Right lobe of liver (tissue), 4 donors: ENCODE results near the gene MB21D2.

Experiments
- CTCF ChIP-seq, 4 donors: fragments of 200-600 bp in 3 of 4; fragments of 450-650 bp in 1 of 4; IDR thresholded peaks; one replicate each; pipeline versions ENCODE4 v1.5.1 to v1.8.0; 2016 to 2022; ENCODE audit warnings: antibody characterized with exemption in 4 of 4, mild to moderate bottlenecking in 2 of 4
- POLR2A ChIP-seq: fragments of 450-650 bp; IDR thresholded peaks from one replicate; pipeline ENCODE4 v1.6.1; 2017; ENCODE audit warnings: antibody characterized with exemption, mild to moderate bottlenecking
- donor health status: DM: no; HTN: no; CAD: no.
- donor health status: DM: no; HTN: no; CAD: no.
- donor health status: DM: no; HTN: yes; CAD: no.

- no peak for TF ChIP-seq CTCF (IDR thresholded peaks at IDR 0.05)
- TF ChIP-seq POLR2A: no peak
Measured at GRCh38 chr3:192826214-192827006, 91.2 kb downstream of the MB21D2 start.
